GM12878 (cell line): ENCODE measurements around the gene APBA1. TPM values are rescaled to one million over a fixed set of nuclear protein-coding genes. Genes with fewer than 3 reads are reported as not detected.

ENCODE experiments used
- ATAC-seq: fragments of 200-7000 bp; cut with Tn5 transposase; 3 replicates; pipeline ENCODE4 v1.9.1; 2020; ENCODE audit warnings: mild to moderate bottlenecking, moderate library complexity
- BruUV-seq: library from RNA; stranded (reverse); fragments of 400-500 nt; replicated peaks from 2 replicates; lab custom pipeline; 2021; lab: Mats Ljungman, UMichigan
- CTCF ChIA-PET: fragments of 300-600 bp; sonication (Branson Sonifier 250); formaldehyde crosslinking; extraction: SDS; loops from one replicate; lab custom pipeline; 2021; ENCODE audit warnings: inconsistent platforms; lab: Yijun Ruan, JAX
- POLR2A ChIA-PET: fragments of 350-600 bp; formaldehyde crosslinking; extraction: SDS; loops from one replicate; lab custom pipeline; 2021; ENCODE audit warnings: inconsistent platforms; lab: Charles Lee
- RAD21 ChIA-PET: fragments of 300-600 bp; sonication (Branson Sonifier 250); formaldehyde crosslinking; loops from one replicate; lab custom pipeline; 2023; ENCODE audit warnings: antibody characterized with exemption; ENCODE audit not compliant: unreplicated experiment; lab: Charles Lee
- SMC1A ChIA-PET: fragments of 300-600 bp; sonication (Branson Sonifier 250); formaldehyde crosslinking; loops from one replicate; lab custom pipeline; 2023; ENCODE audit not compliant: unreplicated experiment, uncharacterized antibody; lab: Charles Lee
- DNase-seq: peaks from one replicate; pipeline ENCODE4 v3.0.0-alpha.2; 2011; ENCODE audit warnings: low read depth, low spot score
- FAIRE-seq: peaks from 3 replicates; lab custom pipeline; 2011; peaks lifted over from hg19 to GRCh38; lab: Jason Lieb, UNC
- H2AFZ ChIP-seq: 2 replicates; pipeline ENCODE4 v1.6.0; 2011; ENCODE audit warnings: low read depth, low read length, control low read depth; ENCODE audit not compliant: control insufficient read depth
- H3K27ac ChIP-seq: 2 replicates; pipeline ENCODE4 v1.5.1; 2011; ENCODE audit warnings: control low read depth; ENCODE audit not compliant: control insufficient read depth, insufficient read depth
- H3K27me3 ChIP-seq, 2 experiments: replicated peaks in 1 of 2; 2 replicates each; pipeline versions ENCODE4 v1.6.0 to v1.6.1; 2011; ENCODE audit warnings: low read length in 1 of 2; ENCODE audit not compliant: control insufficient read depth in 2 of 2, insufficient read depth in 2 of 2
- H3K36me3 ChIP-seq, 2 experiments: 2 replicates each; pipeline ENCODE4 v1.5.1; 2011; ENCODE audit warnings: low read length in 1 of 2; ENCODE audit not compliant: control insufficient read depth in 2 of 2, insufficient read depth in 2 of 2
- H3K4me1 ChIP-seq: 2 replicates; pipeline ENCODE4 v1.6.1; 2011; ENCODE audit warnings: mild to moderate bottlenecking, low read length, moderate library complexity, mixed read lengths; ENCODE audit not compliant: control insufficient read depth, insufficient read depth
- H3K4me2 ChIP-seq: 2 replicates; pipeline ENCODE4 v1.6.0; 2011; ENCODE audit warnings: control low read depth; ENCODE audit not compliant: control insufficient read depth, insufficient read depth
- H3K4me3 ChIP-seq: fragments of 200-600 bp; sonication (generic); 2 replicates; pipeline ENCODE4 v1.5.1; 2016
- H3K79me2 ChIP-seq: 2 replicates; pipeline ENCODE4 v1.6.0; 2011; ENCODE audit warnings: low read length; ENCODE audit not compliant: control insufficient read depth, insufficient read depth
- H3K9ac ChIP-seq: 2 replicates; pipeline ENCODE4 v1.8.0; 2011; ENCODE audit warnings: low read length, control low read depth, mixed read lengths; ENCODE audit not compliant: control insufficient read depth, insufficient read depth
- H3K9me3 ChIP-seq: replicated peaks from 3 replicates; pipeline ENCODE4 v1.5.1; 2011; ENCODE audit warnings: mild to moderate bottlenecking, low read length; ENCODE audit not compliant: control insufficient read depth, insufficient read depth
- H4K20me1 ChIP-seq: 2 replicates; pipeline ENCODE4 v1.6.0; 2011; ENCODE audit not compliant: control insufficient read depth, insufficient read depth
- CBX3 ChIP-seq: fragments of 200-600 bp; sonication (generic); IDR thresholded peaks from 2 replicates; pipeline ENCODE4 v1.6.1; 2016; ENCODE audit warnings: low read depth, borderline replicate concordance
- CREM ChIP-seq: IDR thresholded peaks from 2 replicates; pipeline ENCODE4 v1.6.1; 2014; ENCODE audit warnings: antibody characterized with exemption, low read depth
- MTA3 ChIP-seq: IDR thresholded peaks from 2 replicates; pipeline ENCODE4 v1.6.1; 2012; ENCODE audit warnings: low read length, inconsistent platforms, borderline replicate concordance
- NFIC ChIP-seq: IDR thresholded peaks from 2 replicates; pipeline ENCODE4 v1.6.1; 2012; ENCODE audit warnings: low read depth, mild to moderate bottlenecking, inconsistent platforms, low read length, moderate library complexity
- PML ChIP-seq: IDR thresholded peaks from 2 replicates; pipeline ENCODE4 v1.6.1; 2012; ENCODE audit warnings: low read length, inconsistent platforms
- WGBS: methylation state at CpG from one replicate; pipeline ENCODE4 v1.1.6; 2016; ENCODE audit warnings: low lambda C conversion rate; ENCODE audit not compliant: insufficient replicate concordance, insufficient coverage; ENCODE audit errors: missing lambda C conversion rate; 5-methylcytosine and 5-hydroxymethylcytosine counted together
- in situ Hi-C: fragments of 300-500 bp; cut with MboI; formaldehyde crosslinking; loops from 9 replicates; pipeline ENCODE4 v1.14.3; 2018; ENCODE audit warnings: mixed read lengths
- intact Hi-C: fragments of 100-400 bp; cut with micrococcal nuclease; formaldehyde crosslinking; loops from one replicate; pipeline ENCODE4 v1.14.2; 2022; ENCODE audit not compliant: unreplicated experiment
- polyA plus RNA-seq, 11 experiments: library from polyadenylated mRNA; depleted of rRNA in 4 of 11; unstranded in 6 of 11; stranded (reverse) in 5 of 11; fragments of >200 nt; fragmentation: Nextera tagmentation in 4 of 11; fragmentation: Illumina TruSeq in 1 of 11; extraction: Ambion mirVana in 4 of 11; extraction: Trizol in 1 of 11; gene quantifications; 1 replicate in 1 of 11; 2 replicates in 10 of 11; pipeline versions ENCODE4 v1.2.1 to v1.2.3, GENCODE V29; 2011 to 2016; ENCODE audit warnings: inconsistent platforms in 2 of 11, missing spikeins in 2 of 11, low read depth in 1 of 11
- total RNA-seq, 4 experiments: library from RNA; depleted of rRNA in 3 of 4; stranded (reverse); fragments of >200 nt in 3 of 4; fragmentation: Illumina TruSeq in 1 of 4; extraction: Trizol in 1 of 4; gene quantifications; 2 replicates each; pipeline versions ENCODE4 v1.2.1 to v1.2.3, GENCODE V29; 2013 to 2021
- TF ChIP-seq, protein P1 (sequence below): IDR thresholded peaks from 2 replicates; pipeline ENCODE4 v1.6.1; 2012; ENCODE audit warnings: low read depth, low read length, improper control_type of control experiment

APBA1 gene
- total and polyA plus RNA-seq, 10 of the 15 experiments (the other 5 are each of a cell fraction or from before 2014, with no cell fraction given), result 0.01 to 1.3 (median 0.05) TPM; not detected in 7

DNA sequence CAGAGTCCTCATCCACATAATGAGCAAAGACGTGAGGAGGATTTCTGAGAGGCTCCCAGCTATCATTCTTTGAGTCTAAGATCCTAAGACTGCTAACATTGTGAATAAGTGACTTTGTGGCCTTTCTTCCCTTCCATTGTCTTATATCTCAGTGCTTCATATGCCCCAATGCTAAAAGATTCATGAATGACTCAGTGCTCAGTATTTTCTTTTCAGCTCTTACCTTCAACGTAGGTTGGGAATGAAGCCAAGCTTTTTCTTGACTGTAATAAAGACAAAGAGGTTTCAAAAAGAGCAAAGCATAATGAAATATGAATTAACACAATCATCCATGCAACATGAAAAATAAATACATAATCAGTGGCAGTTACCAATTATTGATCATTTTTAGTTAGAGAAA is 200.7 kb downstream of the APBA1 start:
- H3K27ac ChIP-seq, result no peak overlapping the region
- in situ Hi-C loops (no loop called here), intact Hi-C loops (no loop called here)
- no peaks in the 10 kb centered on the region for H3K4me1 ChIP-seq
- BruUV-seq, result no TSS peak
- no peak overlapping the region for H3K9ac ChIP-seq
- H3K4me3 ChIP-seq, result no peak overlapping the region
- ATAC-seq (no peak), FAIRE-seq (no peak), DNase-seq (no peak)
- H3K36me3 ChIP-seq, result no peaks in the 10 kb centered on the region
- TF ChIP-seq CREM (no peak), CBX3 (no peak)
- ChIA-PET POLR2A (no interaction called here), SMC1A (interaction anchor here (1.2 kb wide), 1 partner anchor 12 kb away, joined by 3 read pairs; no protein-coding TSS in a partner anchor), CTCF (interaction anchor here (0.6 kb wide), 1 partner anchor 65 kb away, joined by 4 read pairs; no protein-coding TSS in a partner anchor), RAD21 (no interaction called here)
- H3K79me2 ChIP-seq, result no peaks in the 10 kb centered on the region
- H3K4me2 ChIP-seq, result no peak overlapping the region
- WGBS, result 0% methylated on average over 2 of the region's 2 CpGs
- no peaks in the 10 kb centered on the region for H4K20me1 ChIP-seq
- H3K9me3 ChIP-seq, result no peaks in the 10 kb centered on the region
- peaks cover 0 to 3% of the 10 kb centered on the region in 2 experiments; a peak in 2 of 4 replicates for H3K27me3 ChIP-seq
- no peak overlapping the region for H2AFZ ChIP-seq

DNA sequence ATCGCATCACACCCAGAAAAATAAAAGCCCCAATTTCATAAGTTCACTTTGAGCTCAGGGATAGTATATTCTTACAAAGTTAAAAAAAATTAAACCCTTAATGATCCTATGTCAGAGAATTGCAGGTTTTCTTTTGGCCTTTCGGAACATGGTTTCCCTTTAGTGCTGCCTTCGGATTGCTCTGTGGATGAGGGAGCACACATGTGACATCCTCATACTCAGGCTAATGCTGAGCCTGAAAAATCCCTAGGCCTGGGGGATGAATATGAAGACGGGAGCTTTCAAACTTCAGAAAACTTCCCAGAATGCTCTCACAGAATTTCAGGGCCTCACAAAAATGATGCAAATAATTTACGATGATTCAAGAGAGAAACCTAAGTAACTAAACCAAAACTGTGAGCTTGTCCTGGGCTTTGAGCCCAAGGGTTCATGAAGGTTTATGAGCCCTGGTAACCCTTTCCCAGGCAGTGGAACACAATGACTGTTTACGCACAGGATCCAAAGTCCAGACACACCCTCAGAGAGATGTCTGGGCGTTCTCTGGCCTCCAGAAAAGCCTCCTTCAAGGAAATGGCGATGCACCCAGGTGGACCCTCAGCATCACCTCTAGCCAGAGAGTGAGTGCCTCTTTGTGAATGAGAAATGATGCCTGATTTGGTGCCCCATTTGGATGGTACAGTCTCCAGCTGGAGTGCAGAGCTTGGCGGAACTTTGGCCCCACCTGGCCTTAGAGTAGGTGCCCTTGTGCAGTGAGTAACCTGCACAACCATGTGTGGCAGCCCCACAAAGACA is 201.8 kb downstream of the APBA1 start:
- Histone ChIP-seq H3K36me3 (no peaks in the 10 kb centered on the region), H3K9ac (no peak overlapping the region), H3K79me2 (no peaks in the 10 kb centered on the region)
- ChIA-PET SMC1A (no interaction called here), POLR2A (no interaction called here)
- in situ Hi-C loops, result no loop called here
- TF ChIP-seq, protein P1, sequence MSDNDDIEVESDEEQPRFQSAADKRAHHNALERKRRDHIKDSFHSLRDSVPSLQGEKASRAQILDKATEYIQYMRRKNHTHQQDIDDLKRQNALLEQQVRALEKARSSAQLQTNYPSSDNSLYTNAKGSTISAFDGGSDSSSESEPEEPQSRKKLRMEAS, result no peak
- TF ChIP-seq PML (no peak), MTA3 (no peak), NFIC (no peak)
- TF ChIP-seq, all 136 proteins: peak for 0
- 43% methylated on average over 9 of the region's 9 CpGs for WGBS
- no peak for DNase-seq
- no TSS peak for BruUV-seq
- RAD21 ChIA-PET, result no interaction called here
- CTCF ChIA-PET, result interaction anchor here (1.0 kb wide), 1 partner anchor 48 kb away, joined by 5 read pairs; no protein-coding TSS in a partner anchor
- Histone ChIP-seq H3K4me2 (no peak overlapping the region), H3K4me3 (no peak overlapping the region), H3K9me3 (no peaks in the 10 kb centered on the region), H3K27ac (no peak overlapping the region), H3K4me1 (no peaks in the 10 kb centered on the region), H2AFZ (no peak overlapping the region), H4K20me1 (no peaks in the 10 kb centered on the region), H3K27me3 (peaks cover 0 to 3% of the 10 kb centered on the region in 2 experiments; a peak in 2 of 4 replicates)
- no peak for FAIRE-seq
- intact Hi-C loops, result no loop called here
- no peak for ATAC-seq
